Coronary artery (tissue), 2 donors: ENCODE measurements around the gene CD226.

Experiments
- DNase-seq: peaks from one replicate; pipeline ENCODE4 v3.0.0-alpha.2; 2017; ENCODE audit warnings: low spot score
- H3K27ac ChIP-seq, 2 donors: fragments of 200-600 bp; sonication (generic); one replicate each; pipeline ENCODE4 v1.5.1; 2016 to 2019
- H3K4me3 ChIP-seq: fragments of 200-600 bp; sonication (generic); 2 replicates; pipeline ENCODE4 v1.5.1; 2016; ENCODE audit warnings: mild to moderate bottlenecking, moderate library complexity
- TF ChIP-seq, protein P1 (sequence below): fragments of 200-600 bp; sonication (generic); IDR thresholded peaks from one replicate; pipeline ENCODE4 v1.5.1; 2019; ENCODE audit warnings: antibody characterized with exemption

CD226 gene

DNA sequence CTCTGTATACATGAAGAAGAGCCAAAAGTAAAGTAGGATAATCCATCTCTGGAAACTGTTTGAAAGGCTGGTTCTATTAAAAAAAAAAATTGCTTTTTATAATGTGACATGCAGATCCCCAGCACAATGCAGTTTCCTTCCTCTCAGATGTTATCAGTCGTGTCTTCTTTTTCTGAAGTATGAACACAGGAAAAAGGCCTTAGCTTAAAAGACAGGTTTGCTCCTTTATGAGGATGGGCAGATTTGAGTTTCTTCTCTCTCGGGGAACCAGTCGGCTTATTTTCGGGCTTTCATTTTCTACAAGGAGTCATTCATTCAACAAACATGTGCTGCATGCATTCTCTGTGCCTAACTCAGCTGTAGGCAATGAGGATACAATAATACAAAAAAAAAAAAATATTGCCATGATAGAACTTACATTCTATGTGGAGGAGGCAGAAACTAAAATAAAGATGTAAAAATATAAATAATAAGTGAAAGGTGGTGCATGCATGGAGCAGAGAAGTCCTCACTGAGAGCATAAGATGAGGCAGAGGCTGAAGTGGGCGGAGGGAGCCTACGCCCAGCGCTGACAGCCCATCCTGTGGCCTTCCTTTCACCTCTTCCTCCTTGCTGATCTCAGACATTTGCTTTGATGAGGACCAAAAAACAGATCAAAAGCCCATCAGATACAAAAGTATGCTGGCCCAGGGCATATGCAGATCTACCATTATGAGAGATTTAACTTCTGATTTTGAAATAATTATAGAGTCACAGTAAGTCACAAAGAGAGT, at the start of gene CD226:
CD226 (minus strand) TSS at position 513 of the 773 bp plus-strand sequence; CDS start at position 46, 467 bp downstream.
- Histone ChIP-seq H3K4me3 (peak within 1 kb of the TSS; percentile 28), H3K27ac (peak within 1 kb of the TSS in 1 of 2 donors; percentile 21)
- TF ChIP-seq, protein P1, sequence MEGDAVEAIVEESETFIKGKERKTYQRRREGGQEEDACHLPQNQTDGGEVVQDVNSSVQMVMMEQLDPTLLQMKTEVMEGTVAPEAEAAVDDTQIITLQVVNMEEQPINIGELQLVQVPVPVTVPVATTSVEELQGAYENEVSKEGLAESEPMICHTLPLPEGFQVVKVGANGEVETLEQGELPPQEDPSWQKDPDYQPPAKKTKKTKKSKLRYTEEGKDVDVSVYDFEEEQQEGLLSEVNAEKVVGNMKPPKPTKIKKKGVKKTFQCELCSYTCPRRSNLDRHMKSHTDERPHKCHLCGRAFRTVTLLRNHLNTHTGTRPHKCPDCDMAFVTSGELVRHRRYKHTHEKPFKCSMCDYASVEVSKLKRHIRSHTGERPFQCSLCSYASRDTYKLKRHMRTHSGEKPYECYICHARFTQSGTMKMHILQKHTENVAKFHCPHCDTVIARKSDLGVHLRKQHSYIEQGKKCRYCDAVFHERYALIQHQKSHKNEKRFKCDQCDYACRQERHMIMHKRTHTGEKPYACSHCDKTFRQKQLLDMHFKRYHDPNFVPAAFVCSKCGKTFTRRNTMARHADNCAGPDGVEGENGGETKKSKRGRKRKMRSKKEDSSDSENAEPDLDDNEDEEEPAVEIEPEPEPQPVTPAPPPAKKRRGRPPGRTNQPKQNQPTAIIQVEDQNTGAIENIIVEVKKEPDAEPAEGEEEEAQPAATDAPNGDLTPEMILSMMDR = no peak
- no peak for DNase-seq

DNA sequence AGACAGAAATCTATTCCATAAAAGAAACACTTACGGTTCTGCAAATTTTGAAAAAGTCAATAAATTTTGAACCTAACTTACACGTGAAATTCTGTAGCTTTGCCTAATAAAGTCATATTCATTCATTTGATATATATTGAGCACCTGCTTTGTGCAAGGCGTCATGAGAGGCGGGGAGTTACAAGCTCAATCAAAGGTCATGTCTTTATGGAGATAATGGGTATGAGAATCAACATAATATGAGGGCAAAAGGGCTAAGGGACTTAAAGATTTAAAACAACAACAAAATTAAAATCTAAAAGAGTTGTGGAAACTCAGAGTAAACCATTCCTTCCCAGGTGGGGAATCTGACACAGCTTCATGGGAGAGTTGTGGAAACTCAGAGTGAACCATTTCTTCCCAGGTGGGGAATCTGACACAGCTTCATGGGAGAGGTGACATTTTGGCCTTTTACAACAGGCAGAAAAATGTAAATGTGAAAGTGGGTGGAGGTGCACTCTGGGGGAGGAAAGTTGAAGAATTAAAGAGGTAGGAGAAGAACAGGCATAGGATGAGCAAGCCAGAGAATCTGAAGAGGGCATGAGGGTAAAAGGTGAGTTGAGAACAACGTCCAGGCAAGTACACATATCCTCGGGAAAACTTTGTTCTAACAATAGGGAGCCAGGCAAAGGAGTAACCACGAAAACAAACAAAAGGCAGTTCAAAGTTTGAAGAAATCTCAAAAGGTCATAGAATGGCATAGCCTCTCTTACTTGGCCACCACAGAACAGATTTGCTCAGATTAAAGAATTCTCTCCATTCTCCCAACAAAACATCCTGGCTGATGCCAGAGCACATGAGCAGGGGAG, 49.5 kb upstream of the CD226 start:
- no peak for DNase-seq
- TF ChIP-seq, protein P1 = no peak
- H3K4me3 ChIP-seq = no peak overlapping the region

DNA sequence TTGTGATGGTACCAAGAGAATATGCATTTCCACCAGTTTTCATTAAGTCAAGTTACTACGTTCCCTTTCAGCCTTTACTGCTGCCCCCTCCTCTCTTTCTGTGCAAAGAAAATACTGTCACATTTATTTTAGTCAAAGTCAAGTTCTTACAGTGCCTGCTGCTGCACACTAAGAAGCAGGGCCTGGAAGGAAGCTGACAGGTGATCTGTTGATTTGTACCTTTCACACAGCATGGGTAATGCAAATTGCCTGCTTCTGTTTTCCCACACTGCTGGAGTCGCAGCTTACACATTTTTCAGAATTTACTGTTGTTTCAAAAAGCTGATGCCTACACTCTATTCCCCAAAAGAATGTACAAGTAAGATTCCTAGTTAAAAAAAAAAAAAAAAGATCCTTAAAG, 48.7 kb upstream of the CD226 start:
- no peak overlapping the region for H3K4me3 ChIP-seq
- no peak overlapping the region for H3K27ac ChIP-seq
- TF ChIP-seq, protein P1 = no peak
- no peak for DNase-seq

More for the DNA sequence above, 49.5 kb upstream of the CD226 start:
- H3K27ac ChIP-seq = no peak overlapping the region

DNA sequence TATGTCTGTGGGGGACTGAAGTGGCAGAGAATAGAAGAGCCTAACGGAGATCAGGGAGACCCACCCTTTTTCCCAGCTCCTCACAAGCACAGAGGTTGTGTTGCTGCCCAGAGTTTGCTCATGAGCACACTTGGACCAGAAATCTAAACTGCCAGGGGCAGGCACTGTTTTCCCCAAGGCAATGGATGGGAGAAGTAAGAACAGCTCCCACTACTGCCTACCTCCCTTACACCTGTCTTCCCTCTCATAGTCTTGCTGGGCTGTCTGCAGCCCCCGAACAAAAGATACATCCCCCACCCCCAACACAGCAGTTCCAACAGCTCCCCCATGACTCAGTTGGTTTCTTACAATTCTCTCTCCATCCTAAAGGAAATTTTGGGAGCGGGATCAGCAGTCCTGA, 48.1 kb upstream of the CD226 start:
- no peak overlapping the region for H3K27ac ChIP-seq
- no peak for DNase-seq
- no peak overlapping the region for H3K4me3 ChIP-seq
- TF ChIP-seq, protein P1 = no peak

DNA sequence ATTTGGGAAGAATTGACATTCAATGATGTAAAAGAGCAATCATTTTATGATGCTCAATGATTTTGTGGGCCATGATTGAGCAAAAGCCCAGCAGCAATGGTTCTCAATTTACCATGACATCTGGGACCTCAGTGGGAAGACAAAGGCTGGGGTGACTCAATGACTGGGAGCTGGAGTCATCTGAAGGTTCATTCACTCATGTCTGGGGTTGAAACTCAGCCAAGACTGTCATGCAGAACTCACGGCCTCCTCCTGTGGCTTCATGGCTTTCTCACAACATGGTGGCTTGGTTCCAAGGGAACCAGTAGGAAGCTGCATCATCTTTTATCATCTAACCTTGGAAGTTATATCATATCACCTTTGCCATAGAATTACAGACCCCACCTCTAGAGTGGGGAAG, 45.1 kb upstream of the CD226 start:
- DNase-seq = no peak
- Histone ChIP-seq H3K4me3 (no peak overlapping the region), H3K27ac (no peak overlapping the region)
- TF ChIP-seq, protein P1 = no peak

DNA sequence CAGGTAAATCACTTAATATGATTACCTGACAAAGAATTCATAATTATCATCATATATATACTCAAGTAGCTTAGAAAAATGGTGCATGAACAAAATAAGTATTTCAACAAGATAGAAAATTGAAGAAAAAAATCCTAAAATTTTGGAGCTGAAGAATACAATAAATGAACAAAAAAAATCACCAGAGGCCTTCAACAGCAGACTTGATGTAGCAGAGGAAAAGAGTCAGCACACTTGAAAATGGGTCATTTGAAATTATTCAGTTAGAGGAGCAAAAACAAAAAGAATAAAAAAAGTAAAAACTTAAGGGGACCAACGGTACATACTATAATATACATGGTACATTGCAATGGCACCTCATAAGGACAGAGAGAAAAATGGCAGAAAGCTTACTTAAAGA, 40.2 kb upstream of the CD226 start:
- TF ChIP-seq, protein P1 = no peak
- no peak for DNase-seq
- H3K27ac ChIP-seq = no peak overlapping the region

More for the DNA sequence above, 40.2 kb upstream of the CD226 start:
- no peak overlapping the region for H3K4me3 ChIP-seq
